Neural progenitor cell (in vitro differentiated cells): Measurements from ENCODE around the gene MEF2D. TPM values are rescaled to one million over a fixed set of nuclear protein-coding genes. Genes with fewer than 3 reads are reported as not detected.

Experiments used
- DNase-seq: peaks from one replicate; pipeline ENCODE4 v3.0.0-alpha.2; 2016; ENCODE audit warnings: low spot score
- H2AFZ ChIP-seq: fragments of 200-600 bp; sonication (generic); replicated peaks from 2 replicates; pipeline ENCODE4 v1.6.1; 2016; ENCODE audit warnings: antibody characterized with exemption
- H3F3A ChIP-seq: fragments of 200-600 bp; sonication (generic); 2 replicates; pipeline ENCODE4 v1.6.1; 2016; ENCODE audit warnings: antibody characterized with exemption, low read depth
- H3K27ac ChIP-seq: fragments of 200-600 bp; sonication (generic); 2 replicates; pipeline ENCODE4 v1.5.1; 2016; ENCODE audit warnings: mild to moderate bottlenecking
- H3K27me3 ChIP-seq: fragments of 200-600 bp; sonication (generic); 2 replicates; pipeline ENCODE4 v1.6.1; 2016; ENCODE audit warnings: mild to moderate bottlenecking, moderate library complexity
- H3K36me3 ChIP-seq: fragments of 200-600 bp; sonication (generic); 2 replicates; pipeline ENCODE4 v1.5.1; 2016
- H3K4me1 ChIP-seq: fragments of 200-600 bp; sonication (generic); 2 replicates; pipeline ENCODE4 v1.6.1; 2016; ENCODE audit warnings: mixed run types
- H3K4me2 ChIP-seq: fragments of 200-600 bp; sonication (generic); 2 replicates; pipeline ENCODE4 v1.6.1; 2016
- H3K4me3 ChIP-seq: fragments of 200-600 bp; sonication (generic); 2 replicates; pipeline ENCODE4 v1.5.1; 2016
- H3K79me2 ChIP-seq: fragments of 200-600 bp; sonication (generic); 2 replicates; pipeline ENCODE4 v1.6.1; 2016; ENCODE audit warnings: low read depth
- H3K9ac ChIP-seq: fragments of 200-600 bp; sonication (generic); 2 replicates; pipeline ENCODE4 v1.6.1; 2016
- H3K9me3 ChIP-seq: fragments of 200-600 bp; sonication (generic); 2 replicates; pipeline ENCODE4 v1.5.1; 2016; ENCODE audit warnings: low read depth
- H4K20me1 ChIP-seq: fragments of 200-600 bp; sonication (generic); 2 replicates; pipeline ENCODE4 v1.6.1; 2016; ENCODE audit warnings: low read depth
- H3K27ac Mint-ChIP-seq: 3 replicates; pipeline ENCODE4 v1.8.0; 2021; ENCODE audit warnings: mixed read lengths
- H3K27me3 Mint-ChIP-seq: 2 replicates; pipeline ENCODE4 v1.8.0; 2022; ENCODE audit warnings: low read depth, mild to moderate bottlenecking, inconsistent platforms, moderate library complexity, mixed read lengths; ENCODE audit not compliant: insufficient read depth
- H3K36me3 Mint-ChIP-seq: 3 replicates; pipeline ENCODE4 v1.8.0; 2021; ENCODE audit warnings: mixed read lengths
- H3K4me1 Mint-ChIP-seq: 3 replicates; pipeline ENCODE4 v1.8.0; 2021; ENCODE audit warnings: mixed read lengths
- H3K4me3 Mint-ChIP-seq: 3 replicates; pipeline ENCODE4 v1.8.0; 2021; ENCODE audit warnings: mild to moderate bottlenecking, moderate library complexity, mixed read lengths
- H3K9me3 Mint-ChIP-seq: 3 replicates; pipeline ENCODE4 v1.8.0; 2020; ENCODE audit warnings: mixed read lengths
- EZH2 ChIP-seq: fragments of 200-600 bp; sonication (generic); IDR thresholded peaks from 2 replicates; pipeline ENCODE4 v1.6.1; 2017; ENCODE audit warnings: antibody characterized with exemption, mild to moderate bottlenecking, moderate library complexity
- EZH2phosphoT487 ChIP-seq: fragments of 200-600 bp; sonication (generic); IDR thresholded peaks from 2 replicates; pipeline ENCODE4 v1.6.1; 2017; ENCODE audit warnings: antibody characterized with exemption
- total RNA-seq: library from RNA; depleted of rRNA; stranded (reverse); fragments of >200 nt; gene quantifications from 2 replicates; pipeline ENCODE4 v1.2.3, GENCODE V29; 2015; ENCODE audit warnings: low replicate concordance
- TF ChIP-seq, protein P1 (sequence below): fragments of 200-600 bp; sonication (generic); IDR thresholded peaks from 2 replicates; pipeline ENCODE4 v1.5.1; 2017; ENCODE audit warnings: antibody characterized with exemption, mild to moderate bottlenecking

MEF2D gene
- total RNA-seq, 1 donor from 2014 or later = 1.8 TPM

DNA sequence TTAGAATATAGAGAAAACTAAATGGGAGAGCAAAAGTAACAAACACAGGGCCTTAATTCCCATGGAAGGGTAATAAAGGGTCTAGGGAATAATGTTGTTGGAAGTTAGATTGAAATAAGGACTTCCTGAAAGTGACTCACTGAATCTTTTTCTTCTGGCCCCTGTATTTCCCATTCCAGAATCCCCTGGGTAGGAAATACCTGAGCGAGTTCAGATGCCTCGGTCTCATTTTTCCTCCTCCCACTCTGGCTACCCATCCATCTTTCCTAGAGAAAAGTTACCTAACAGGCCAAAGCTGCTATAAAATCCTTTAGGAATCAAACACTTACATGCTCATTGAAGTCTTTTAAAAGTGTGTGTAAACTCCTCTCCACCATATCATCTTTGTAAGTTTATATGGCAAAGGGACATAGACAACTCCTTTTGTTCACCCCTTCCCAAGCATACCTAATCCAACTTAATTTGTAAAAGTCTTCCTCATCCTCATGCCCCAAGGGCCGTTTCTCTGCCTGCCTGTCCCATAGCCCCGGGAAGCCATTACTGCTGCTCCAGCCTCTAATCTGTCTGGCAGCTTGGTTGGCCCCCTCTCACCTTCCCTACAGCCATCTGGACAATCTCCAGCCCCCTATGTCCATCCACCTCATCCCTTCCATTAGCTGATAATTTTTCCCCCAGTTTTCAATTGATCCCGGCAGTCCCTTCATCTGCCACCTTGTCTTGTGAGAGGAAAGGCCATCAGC, 3.3 kb upstream of the MEF2D start:
- H3K79me2 ChIP-seq = peaks cover 8% of the 10 kb centered on the region
- no peak overlapping the region for H2AFZ ChIP-seq
- no peaks in the 10 kb centered on the region for H3K36me3 Mint-ChIP-seq
- H3K27me3 Mint-ChIP-seq = peaks cover 6% of the 10 kb centered on the region
- H3K4me3 Mint-ChIP-seq = peak overlapping the region; percentile 16
- H3K9me3 ChIP-seq = no peaks in the 10 kb centered on the region
- H4K20me1 ChIP-seq = peaks cover 15% of the 10 kb centered on the region
- no peaks in the 10 kb centered on the region for H3K27me3 ChIP-seq
- peaks cover 17% of the 10 kb centered on the region for H3K4me1 ChIP-seq
- TF ChIP-seq, protein P1, sequence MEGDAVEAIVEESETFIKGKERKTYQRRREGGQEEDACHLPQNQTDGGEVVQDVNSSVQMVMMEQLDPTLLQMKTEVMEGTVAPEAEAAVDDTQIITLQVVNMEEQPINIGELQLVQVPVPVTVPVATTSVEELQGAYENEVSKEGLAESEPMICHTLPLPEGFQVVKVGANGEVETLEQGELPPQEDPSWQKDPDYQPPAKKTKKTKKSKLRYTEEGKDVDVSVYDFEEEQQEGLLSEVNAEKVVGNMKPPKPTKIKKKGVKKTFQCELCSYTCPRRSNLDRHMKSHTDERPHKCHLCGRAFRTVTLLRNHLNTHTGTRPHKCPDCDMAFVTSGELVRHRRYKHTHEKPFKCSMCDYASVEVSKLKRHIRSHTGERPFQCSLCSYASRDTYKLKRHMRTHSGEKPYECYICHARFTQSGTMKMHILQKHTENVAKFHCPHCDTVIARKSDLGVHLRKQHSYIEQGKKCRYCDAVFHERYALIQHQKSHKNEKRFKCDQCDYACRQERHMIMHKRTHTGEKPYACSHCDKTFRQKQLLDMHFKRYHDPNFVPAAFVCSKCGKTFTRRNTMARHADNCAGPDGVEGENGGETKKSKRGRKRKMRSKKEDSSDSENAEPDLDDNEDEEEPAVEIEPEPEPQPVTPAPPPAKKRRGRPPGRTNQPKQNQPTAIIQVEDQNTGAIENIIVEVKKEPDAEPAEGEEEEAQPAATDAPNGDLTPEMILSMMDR = no peak
- no peak for TF ChIP-seq EZH2phosphoT487
- TF ChIP-seq EZH2 = no peak
- no peaks in the 10 kb centered on the region for H3K36me3 ChIP-seq
- peaks cover 47% of the 10 kb centered on the region for H3K4me1 Mint-ChIP-seq
- no peak overlapping the region for H3K27ac ChIP-seq
- DNase-seq = no peak
- no peaks in the 10 kb centered on the region for H3K9me3 Mint-ChIP-seq
- H3K4me2 ChIP-seq = no peak overlapping the region
- no peak overlapping the region for H3K4me3 ChIP-seq
- peaks cover 43% of the 10 kb centered on the region for H3F3A ChIP-seq
- H3K9ac ChIP-seq = no peak overlapping the region
- peak overlapping the region; percentile 90 for H3K27ac Mint-ChIP-seq

DNA sequence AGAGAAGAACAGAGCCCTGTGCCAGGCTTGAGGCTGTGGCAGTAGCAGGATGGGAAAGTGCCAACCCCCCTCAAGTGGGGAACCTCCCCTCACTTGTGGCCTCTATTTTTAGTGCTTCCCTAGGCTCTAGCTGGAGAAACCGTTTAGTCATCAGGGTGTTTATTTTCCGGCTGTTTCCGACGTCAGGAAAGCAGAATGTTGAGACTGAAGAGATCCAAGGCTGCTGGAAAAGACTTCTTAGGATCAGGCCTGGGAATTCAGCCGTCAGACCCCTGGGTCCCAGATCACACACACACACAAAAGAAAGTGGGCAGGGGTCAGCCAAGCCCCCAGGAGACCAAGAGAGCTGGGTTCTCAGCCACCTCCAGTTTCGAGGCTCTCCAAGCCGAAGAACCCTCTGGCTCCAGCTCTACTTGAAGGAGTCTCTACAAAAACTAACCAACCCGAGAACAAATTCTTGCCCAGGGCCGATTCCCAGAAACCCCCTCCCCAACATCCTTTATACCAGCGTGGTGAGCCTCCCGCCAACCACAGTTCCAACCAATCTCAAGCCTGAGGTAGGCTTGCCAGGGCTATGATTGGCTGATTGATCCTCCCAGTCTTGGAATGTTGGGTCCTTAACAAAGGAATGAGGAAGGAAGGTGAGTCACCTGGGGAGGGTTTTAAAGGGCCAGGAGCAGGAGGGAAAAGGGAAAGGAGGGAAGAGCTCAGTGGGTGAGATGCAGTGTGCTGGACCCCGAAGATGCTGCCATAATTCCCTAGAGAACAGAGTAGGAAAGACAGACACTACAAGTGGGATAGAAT, 2.5 kb upstream of the MEF2D start:
- Histone ChIP-seq H3K36me3 (no peaks in the 10 kb centered on the region), H3K27ac (no peak overlapping the region), H4K20me1 (peaks cover 23% of the 10 kb centered on the region), H2AFZ (no peak overlapping the region), H3K79me2 (peaks cover 16% of the 10 kb centered on the region), H3K9me3 (no peaks in the 10 kb centered on the region), H3K4me2 (no peak overlapping the region), H3F3A (peaks cover 44% of the 10 kb centered on the region), H3K9ac (no peak overlapping the region), H3K4me1 (peaks cover 25% of the 10 kb centered on the region), H3K4me3 (no peak overlapping the region), H3K27me3 (no peaks in the 10 kb centered on the region)
- DNase-seq = no peak
- Mint-ChIP-seq H3K9me3 (no peaks in the 10 kb centered on the region), H3K4me1 (peaks cover 55% of the 10 kb centered on the region), H3K27ac (peak overlapping the region; percentile 42), H3K4me3 (no peak overlapping the region), H3K27me3 (peaks cover 8% of the 10 kb centered on the region), H3K36me3 (no peaks in the 10 kb centered on the region)
- TF ChIP-seq, protein P1 = no peak
- no peak for TF ChIP-seq EZH2
- TF ChIP-seq EZH2phosphoT487 = no peak

GRCh38 chr1:156502391-156502893, 1.9 kb upstream of the MEF2D start:
- no peak overlapping the region for H3K4me3 ChIP-seq
- no peaks in the 10 kb centered on the region for H3K36me3 ChIP-seq
- no peaks in the 10 kb centered on the region for H3K36me3 Mint-ChIP-seq
- H3K4me1 ChIP-seq = peaks cover 26% of the 10 kb centered on the region
- DNase-seq = no peak
- no peaks in the 10 kb centered on the region for H3K9me3 Mint-ChIP-seq
- peaks cover 29% of the 10 kb centered on the region for H4K20me1 ChIP-seq
- peaks cover 61% of the 10 kb centered on the region for H3K4me1 Mint-ChIP-seq
- H3K9me3 ChIP-seq = no peaks in the 10 kb centered on the region
- no peak overlapping the region for H3K27ac ChIP-seq
- peaks cover 20% of the 10 kb centered on the region for H3K79me2 ChIP-seq
- H3K4me2 ChIP-seq = no peak overlapping the region
- no peaks in the 10 kb centered on the region for H3K27me3 ChIP-seq
- H3K27ac Mint-ChIP-seq = peak overlapping the region; percentile 62
- H3K9ac ChIP-seq = no peak overlapping the region
- peak overlapping the region; percentile 69 for H3K4me3 Mint-ChIP-seq
- no peak overlapping the region for H2AFZ ChIP-seq
- peaks cover 8% of the 10 kb centered on the region for H3K27me3 Mint-ChIP-seq
- peaks cover 44% of the 10 kb centered on the region for H3F3A ChIP-seq
- TF ChIP-seq, protein P1 = no peak
- TF ChIP-seq EZH2 (no peak), EZH2phosphoT487 (no peak)
